Upper lobe of right lung (tissue), 1 donor: ENCODE measurements around the gene PPM1E. TPM values are rescaled to one million over a fixed set of nuclear protein-coding genes. Genes with fewer than 3 reads are reported as not detected.
"Not testable (repeated sequence)": the region's sequence is repeated elsewhere in the genome, so short reads cannot be mapped to it uniquely, and the experiment has no call there.

Source experiments
- ATAC-seq: fragments of 200-7000 bp; cut with Tn5 transposase; one replicate; pipeline ENCODE4 v1.9.1; 2020; ENCODE audit warnings: mild to moderate bottlenecking, moderate library complexity
- DNase-seq: peaks from one replicate; pipeline ENCODE4 v3.0.0-alpha.2; 2020
- H3K27ac ChIP-seq: fragments of 200-600 bp; one replicate; pipeline ENCODE4 v1.8.0; 2022
- H3K27me3 ChIP-seq: fragments of 200-600 bp; one replicate; pipeline ENCODE4 v1.8.0; 2022; ENCODE audit warnings: mild to moderate bottlenecking
- H3K36me3 ChIP-seq: fragments of 200-600 bp; one replicate; pipeline ENCODE4 v1.8.0; 2022
- H3K4me1 ChIP-seq: fragments of 200-600 bp; one replicate; pipeline ENCODE4 v1.8.0; 2022
- H3K4me3 ChIP-seq: fragments of 200-600 bp; one replicate; pipeline ENCODE4 v1.8.0; 2022; ENCODE audit warnings: mild to moderate bottlenecking
- H3K9me3 ChIP-seq: fragments of 200-600 bp; one replicate; pipeline ENCODE4 v1.8.0; 2022
- CTCF ChIP-seq: fragments of 200-600 bp; IDR thresholded peaks from one replicate; pipeline ENCODE4 v1.8.0; 2022; ENCODE audit warnings: antibody characterized with exemption
- intact Hi-C: fragments of 100-400 bp; cut with DNase I; formaldehyde crosslinking; loops from one replicate; pipeline ENCODE4 v1.11.0; 2022
- total RNA-seq: library from RNA; stranded (reverse); fragmentation: NEBNext Ultra II Directional; extraction: Animal tissue kit (Norgen Biotek cat#: 25700); gene quantifications from one replicate; pipeline ENCODE4 v1.2.1, GENCODE V29; 2021
- donor health status: DM: no; HTN: yes; CAD: no; lungs with severe emphysema.

The PPM1E gene
- total RNA-seq, 1 donor from 2014 or later = not detected

- Histone ChIP-seq H3K9me3 (no peaks in the 10 kb centered on the region), H3K36me3 (no peaks in the 10 kb centered on the region), H3K27ac (no peak overlapping the region), H3K27me3 (no peaks in the 10 kb centered on the region), H3K4me3 (no peak overlapping the region), H3K4me1 (no peaks in the 10 kb centered on the region)
- intact Hi-C loops = no loop called here
- no peak for TF ChIP-seq CTCF
- no peak for ATAC-seq
- DNase-seq = no peak
Observed at GRCh38 chr17:58789831-58790230, 34.2 kb downstream of the PPM1E start.

- DNase-seq, H3K4me3 ChIP-seq, intact Hi-C loops, H3K9me3 ChIP-seq, H3K4me1 ChIP-seq, H3K27ac ChIP-seq, ATAC-seq, H3K27me3 ChIP-seq, H3K36me3 ChIP-seq: not testable (repeated sequence)
Observed at GRCh38 chr17:58794508-58794907, 38.9 kb downstream of the PPM1E start.

- Histone ChIP-seq H3K4me1 (no peaks in the 10 kb centered on the region), H3K27ac (no peak overlapping the region), H3K27me3 (no peaks in the 10 kb centered on the region), H3K9me3 (no peaks in the 10 kb centered on the region), H3K36me3 (no peaks in the 10 kb centered on the region), H3K4me3 (no peak overlapping the region)
- ATAC-seq (no peak), DNase-seq (no peak)
- no peak for TF ChIP-seq CTCF
- intact Hi-C loops = no loop called here
Observed at GRCh38 chr17:58802188-58802587, 46.5 kb downstream of the PPM1E start.

- no peak for ATAC-seq
Observed at GRCh38 chr17:58806046-58806445, 50.4 kb downstream of the PPM1E start.

GRCh38 chr17:58808609-58809563 lies 53.2 kb downstream of the PPM1E start:
- no peaks in the 10 kb centered on the region for H3K36me3 ChIP-seq
- no peak overlapping the region for H3K4me3 ChIP-seq
- H3K9me3 ChIP-seq = no peaks in the 10 kb centered on the region
- H3K27ac ChIP-seq = no peak overlapping the region
- ATAC-seq = no peak
- intact Hi-C loops = no loop called here
- DNase-seq = no peak
- H3K27me3 ChIP-seq = no peaks in the 10 kb centered on the region
- TF ChIP-seq CTCF = no peak
- no peaks in the 10 kb centered on the region for H3K4me1 ChIP-seq

More at GRCh38 chr17:58806046-58806445, 50.4 kb downstream of the PPM1E start:
- no peak for DNase-seq
- no peak for TF ChIP-seq CTCF
- no peaks in the 10 kb centered on the region for H3K9me3 ChIP-seq
- no peaks in the 10 kb centered on the region for H3K4me1 ChIP-seq
- no peak overlapping the region for H3K27ac ChIP-seq
- H3K4me3 ChIP-seq = no peak overlapping the region
- H3K36me3 ChIP-seq = no peaks in the 10 kb centered on the region
- H3K27me3 ChIP-seq = no peaks in the 10 kb centered on the region
- intact Hi-C loops = no loop called here

GRCh38 chr17:58809564-58809936 lies 53.9 kb downstream of the PPM1E start:
- TF ChIP-seq CTCF = no peak
- H3K9me3 ChIP-seq = no peaks in the 10 kb centered on the region
- ATAC-seq = no peak
- H3K27ac ChIP-seq = no peak overlapping the region
- H3K4me3 ChIP-seq = no peak overlapping the region
- DNase-seq = no peak
- intact Hi-C loops = no loop called here
- H3K27me3 ChIP-seq = no peaks in the 10 kb centered on the region
- H3K4me1 ChIP-seq = no peaks in the 10 kb centered on the region
- H3K36me3 ChIP-seq = no peaks in the 10 kb centered on the region
